ENCODE data around the gene PNKD.
A peak's percentile ranks its signal among the peaks of the same experiment; 100 is the strongest.

Gene PNKD

GRCh38 chr2:218334531-218334930, 64.2 kb downstream of the PNKD start:
- DNase-seq: no peak

- DNase-seq: no peak
Observed at GRCh38 chr2:218340656-218341055, 70.3 kb downstream of the PNKD start.

GRCh38 chr2:218341381-218341780, 71.1 kb downstream of the PNKD start:
- no peak for DNase-seq

GRCh38 chr2:218342837-218343236, 72.5 kb downstream of the PNKD start:
- DNase-seq: no peak

- DNase-seq: no peak
Observed at GRCh38 chr2:218343591-218343990, 73.3 kb downstream of the PNKD start.

- DNase-seq: no peak
Observed at GRCh38 chr2:218344090-218344754, 73.9 kb downstream of the PNKD start.

- DNase-seq: no peak
Observed at GRCh38 chr2:218344755-218345417, 74.6 kb downstream of the PNKD start.

- no peak for DNase-seq
Observed at GRCh38 chr2:218345491-218346236, 75.3 kb downstream of the PNKD start.

- DNase-seq: no peak
Observed at GRCh38 chr2:218347172-218347571, 76.9 kb downstream of the PNKD start.

GRCh38 chr2:218354045-218354444, 83.7 kb downstream of the PNKD start:
- no peak for DNase-seq

- DNase-seq: no peak
Observed at GRCh38 chr2:218354850-218355443, 84.6 kb downstream of the PNKD start.

GRCh38 chr2:218357236-218358177, 87.2 kb downstream of the PNKD start:
- DNase-seq: no peak

GRCh38 chr2:218360453-218360852, 90.1 kb downstream of the PNKD start:
- DNase-seq: peak in 1 of 56 donors; percentile 28

- no peak for DNase-seq
Observed at GRCh38 chr2:218362606-218363005, 92.3 kb downstream of the PNKD start.

GRCh38 chr2:218363736-218364135, 93.4 kb downstream of the PNKD start:
- DNase-seq: no peak

GRCh38 chr2:218364196-218364595, 93.9 kb downstream of the PNKD start:
- DNase-seq: no peak

GRCh38 chr2:218366621-218367414, 96.5 kb downstream of the PNKD start:
- no peak for DNase-seq

- peak in 45 of 56 donors; percentile 16 to 76 (median 39) for DNase-seq
Observed at GRCh38 chr2:218367415-218368149, 97.3 kb downstream of the PNKD start.

- DNase-seq: no peak
Observed at GRCh38 chr2:218368150-218368528, 97.8 kb downstream of the PNKD start.
